HEK293 (cell line): ENCODE measurements around the gene PRRC2C.

Experiments
- CTCF ChIP-seq: fragments of 450-650 bp; formaldehyde crosslinking; IDR thresholded peaks from 2 replicates; pipeline ENCODE4 v1.5.1; 2016; ENCODE audit warnings: missing biosample characterization, missing genetic modification characterization
- ZBTB26 ChIP-seq: fragments of 450-650 bp; formaldehyde crosslinking; optimal IDR thresholded peaks from 2 replicates; pipeline ENCODE3; 2016; ENCODE audit warnings: missing biosample characterization, mild to moderate bottlenecking, missing genetic modification characterization

GRCh38 chr1:171570295-171570694 is 85.0 kb downstream of the PRRC2C start:
- TF ChIP-seq CTCF (tag by site-specific recombination): no peak
- TF ChIP-seq ZBTB26 (tag by site-specific recombination): no peak
